RWPE1 (cell line): Measurements from ENCODE around the gene RPS6KB1.
"Not testable (repeated sequence)": the region's sequence is repeated elsewhere in the genome, so short reads cannot be mapped to it uniquely, and the experiment has no call there.

ENCODE experiments used
- CTCF ChIA-PET: fragments of 350-600 bp; sonication (Branson Sonifier 250); formaldehyde crosslinking; extraction: SDS; loops from one replicate; lab custom pipeline; 2021; lab: Yijun Ruan, JAX
- POLR2A ChIA-PET: fragments of 400-600 bp; formaldehyde crosslinking; extraction: SDS; loops from one replicate; lab custom pipeline; 2020; ENCODE audit warnings: antibody characterized with exemption; ENCODE audit not compliant: low non-redundant PET; lab: Yijun Ruan, JAX
- DNase-seq: peaks from one replicate; pipeline ENCODE4 v3.0.0; 2012; ENCODE audit warnings: low spot score
- H3K27ac ChIP-seq: fragments of 450-650 bp; 2 replicates; pipeline ENCODE4 v1.5.1; 2017
- TF ChIP-seq, protein P1 (sequence below): fragments of 450-650 bp; conservative IDR thresholded peaks from 2 replicates; pipeline ENCODE4 v1.5.1; 2017; ENCODE audit warnings: low read depth, mild to moderate bottlenecking

RPS6KB1 gene

GRCh38 chr17:59899099-59899498, 6.2 kb downstream of the RPS6KB1 start:
- peak; percentile 34 for DNase-seq
- TF ChIP-seq, protein P1, sequence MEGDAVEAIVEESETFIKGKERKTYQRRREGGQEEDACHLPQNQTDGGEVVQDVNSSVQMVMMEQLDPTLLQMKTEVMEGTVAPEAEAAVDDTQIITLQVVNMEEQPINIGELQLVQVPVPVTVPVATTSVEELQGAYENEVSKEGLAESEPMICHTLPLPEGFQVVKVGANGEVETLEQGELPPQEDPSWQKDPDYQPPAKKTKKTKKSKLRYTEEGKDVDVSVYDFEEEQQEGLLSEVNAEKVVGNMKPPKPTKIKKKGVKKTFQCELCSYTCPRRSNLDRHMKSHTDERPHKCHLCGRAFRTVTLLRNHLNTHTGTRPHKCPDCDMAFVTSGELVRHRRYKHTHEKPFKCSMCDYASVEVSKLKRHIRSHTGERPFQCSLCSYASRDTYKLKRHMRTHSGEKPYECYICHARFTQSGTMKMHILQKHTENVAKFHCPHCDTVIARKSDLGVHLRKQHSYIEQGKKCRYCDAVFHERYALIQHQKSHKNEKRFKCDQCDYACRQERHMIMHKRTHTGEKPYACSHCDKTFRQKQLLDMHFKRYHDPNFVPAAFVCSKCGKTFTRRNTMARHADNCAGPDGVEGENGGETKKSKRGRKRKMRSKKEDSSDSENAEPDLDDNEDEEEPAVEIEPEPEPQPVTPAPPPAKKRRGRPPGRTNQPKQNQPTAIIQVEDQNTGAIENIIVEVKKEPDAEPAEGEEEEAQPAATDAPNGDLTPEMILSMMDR, result peak; percentile 62
- H3K27ac ChIP-seq, result peak overlapping the region; percentile 60
- ChIA-PET POLR2A (no interaction called here), CTCF (interaction anchor here (0.5 to 0.7 kb wide), 4 partner anchors 8 to 174 kb away, joined by 3 to 5 read pairs (median 4); no protein-coding TSS in a partner anchor)

GRCh38 chr17:59901604-59902003, 8.7 kb downstream of the RPS6KB1 start:
- no peak for DNase-seq
- ChIA-PET CTCF (interaction anchor here (0.6 to 0.7 kb wide), 2 partner anchors 569 to 1241 kb away, joined by 3 to 7 read pairs; no protein-coding TSS in a partner anchor), POLR2A (no interaction called here)
- no peak overlapping the region for H3K27ac ChIP-seq
- TF ChIP-seq, protein P1, result no peak

GRCh38 chr17:59903455-59903854, 10.5 kb downstream of the RPS6KB1 start:
- POLR2A ChIA-PET, result no interaction called here
- H3K27ac ChIP-seq, result peak overlapping the region; percentile 30
- DNase-seq, result no peak
- CTCF ChIA-PET, result no interaction called here
- TF ChIP-seq, protein P1, result no peak

DNA sequence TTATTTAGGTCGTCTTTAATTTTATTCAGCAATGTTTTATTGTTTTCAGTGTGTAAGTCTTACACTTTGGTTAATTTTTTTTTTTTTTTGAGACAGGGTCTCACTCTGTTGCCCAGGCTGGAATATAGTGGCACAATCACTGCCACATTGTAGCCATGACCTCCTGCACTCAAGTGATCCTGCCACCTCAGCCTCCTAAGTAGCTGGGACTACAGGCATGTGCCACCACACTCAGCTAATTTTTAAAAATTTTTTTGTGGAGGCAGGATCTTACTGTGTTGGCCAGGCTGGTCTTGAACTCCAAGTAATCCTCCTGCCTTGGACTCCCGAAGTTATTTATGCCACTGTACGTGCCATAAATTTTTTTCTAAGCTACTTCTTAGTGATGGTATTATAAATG, 14.5 kb downstream of the RPS6KB1 start:
- ChIA-PET POLR2A (interaction anchor here (0.5 kb wide), 1 partner anchor 134 kb away, joined by 3 read pairs; no protein-coding TSS in a partner anchor), CTCF (interaction anchor here (0.7 kb wide), 1 partner anchor 8 kb away, joined by 3 read pairs; no protein-coding TSS in a partner anchor)
- no peak overlapping the region for H3K27ac ChIP-seq
- DNase-seq, result no peak
- TF ChIP-seq, protein P1, result no peak

DNA sequence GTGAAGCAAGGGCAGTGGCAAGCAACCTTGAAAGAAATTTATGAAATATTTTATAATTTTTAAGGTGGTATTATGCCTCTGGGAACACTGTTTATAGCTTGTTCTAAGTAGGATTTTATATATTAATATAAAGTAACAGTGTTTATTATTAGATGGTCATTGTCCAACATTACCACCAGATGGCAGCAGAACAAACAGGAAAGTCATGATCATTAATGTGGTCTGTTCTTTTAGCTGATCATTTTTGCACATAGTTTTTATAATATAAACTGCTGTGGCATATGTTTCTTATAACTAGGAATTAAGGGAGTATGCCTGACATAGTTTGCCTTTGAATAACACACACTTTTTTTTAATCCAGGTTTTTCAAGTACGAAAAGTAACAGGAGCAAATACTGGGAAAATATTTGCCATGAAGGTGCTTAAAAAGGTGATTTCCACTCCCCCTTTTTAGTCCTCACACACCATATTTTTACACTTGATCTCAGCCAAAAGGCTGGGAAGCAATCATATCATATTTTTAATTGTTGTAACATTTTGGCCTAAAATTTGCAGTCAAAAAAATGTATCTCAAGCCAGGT, 21.4 kb downstream of the RPS6KB1 start:
- peak; percentile 64 for DNase-seq
- ChIA-PET POLR2A (no interaction called here), CTCF (interaction anchor here (0.6 to 1.4 kb wide), 11 partner anchors 9 to 1167 kb away, joined by 3 to 13 read pairs (median 4); partner anchors contain the start of gene TUBD1)
- H3K27ac ChIP-seq, result no peak overlapping the region
- TF ChIP-seq, protein P1, result peak; percentile 79

- ChIA-PET CTCF (no interaction called here), POLR2A (no interaction called here)
- no peak overlapping the region for H3K27ac ChIP-seq
Measured at GRCh38 chr17:59916446-59916845, 23.5 kb downstream of the RPS6KB1 start.

DNA sequence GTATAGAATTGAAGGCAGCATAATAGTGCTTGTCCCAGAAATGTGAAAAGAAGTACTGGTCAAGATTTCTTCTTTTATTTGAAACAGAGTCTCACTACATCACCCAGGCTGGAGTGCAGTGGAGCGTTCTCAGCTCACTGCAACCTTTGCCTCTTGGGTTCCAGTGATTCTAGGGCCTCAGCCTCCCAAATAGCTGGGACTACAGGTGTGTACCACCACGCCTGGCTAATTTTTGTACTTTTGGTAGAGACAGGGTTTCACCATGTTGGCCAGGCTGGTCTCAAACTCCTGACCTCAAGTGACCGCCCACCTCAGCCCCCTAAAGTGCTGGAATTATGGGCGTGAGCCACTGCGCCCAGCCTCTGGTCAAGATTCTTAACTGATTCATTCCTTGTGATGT, 27.7 kb downstream of the RPS6KB1 start:
- H3K27ac ChIP-seq, DNase-seq, POLR2A ChIA-PET, CTCF ChIA-PET: not testable (repeated sequence)

More at GRCh38 chr17:59916446-59916845, 23.5 kb downstream of the RPS6KB1 start:
- DNase-seq, result no peak
- TF ChIP-seq, protein P1, result no peak

- DNase-seq, H3K27ac ChIP-seq, POLR2A ChIA-PET: not testable (repeated sequence)
- CTCF ChIA-PET, result interaction anchor here (0.7 kb wide), 1 partner anchor 1013 kb away, joined by 6 read pairs; no protein-coding TSS in a partner anchor
Measured at GRCh38 chr17:59930121-59930520, 37.2 kb downstream of the RPS6KB1 start.

DNA sequence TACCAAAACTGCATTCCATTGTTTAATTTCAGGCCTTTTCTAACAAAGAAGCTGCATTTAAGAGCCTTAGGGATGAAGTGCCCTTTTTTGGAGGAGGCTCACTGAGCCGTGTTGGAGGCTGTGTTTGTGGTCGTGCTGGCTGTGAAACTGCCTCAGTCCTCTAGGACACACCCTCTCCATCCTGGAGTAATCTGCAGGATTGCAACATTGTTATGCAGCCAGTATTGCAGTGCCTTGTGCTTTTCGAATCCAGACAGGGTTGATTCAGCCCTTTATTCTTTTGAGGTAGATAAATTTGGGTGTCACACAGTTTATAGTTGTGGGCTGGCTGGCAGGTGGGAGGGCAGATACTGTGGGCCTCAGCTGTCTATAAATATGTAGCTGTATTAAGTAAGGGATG, 37.8 kb downstream of the RPS6KB1 start:
- DNase-seq, H3K27ac ChIP-seq, POLR2A ChIA-PET: not testable (repeated sequence)
- CTCF ChIA-PET, result interaction anchor here (0.7 kb wide), 1 partner anchor 1013 kb away, joined by 6 read pairs; no protein-coding TSS in a partner anchor

- DNase-seq, H3K27ac ChIP-seq, POLR2A ChIA-PET: not testable (repeated sequence)
- CTCF ChIA-PET, result interaction anchor here (0.6 kb wide), 1 partner anchor 113 kb away, joined by 4 read pairs; no protein-coding TSS in a partner anchor
Measured at GRCh38 chr17:59933317-59933716, 40.4 kb downstream of the RPS6KB1 start.
